ENCODE data around the gene PCSK6. TPM values are rescaled to one million over a fixed set of nuclear protein-coding genes. Genes with fewer than 3 reads are reported as not detected.

Gene PCSK6
- total and polyA plus RNA-seq, 2 donors from 2014 or later = 3.8 to 7.3 TPM

DNA sequence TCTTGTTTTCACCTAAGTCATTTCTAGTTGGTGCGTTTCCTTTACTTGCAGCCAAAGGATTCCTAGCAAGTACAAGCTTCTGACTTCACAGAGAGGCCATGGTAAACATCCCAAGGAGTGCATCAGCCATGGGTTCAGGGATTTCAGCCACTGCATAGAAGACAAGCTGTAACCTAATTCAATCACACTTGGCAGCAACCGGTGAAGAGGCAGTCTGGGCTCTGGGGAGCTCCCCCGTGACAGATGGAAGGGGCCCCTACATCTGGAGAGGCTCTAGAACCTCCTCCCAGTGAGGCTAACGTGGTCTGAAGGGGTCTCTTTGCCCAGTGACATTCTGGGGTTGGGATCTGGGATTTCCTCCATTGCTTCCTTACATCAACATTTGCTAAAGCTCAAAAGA, 186.1 kb downstream of the PCSK6 start:
- DNase-seq (peak in 1 of 5 donors; percentile 23), FAIRE-seq (no peak)
- TF ChIP-seq CTCF (IDR thresholded peaks at IDR 0.05; ENCODE audit: borderline replicate concordance, extremely low read depth, insufficient read depth) = no peak
- intact Hi-C loops (cut with DNase I) = loop anchor here (10.0 kb wide), 1 partner anchor 61 kb away; no protein-coding TSS in a partner anchor
- no peak overlapping the region for H3K4me3 ChIP-seq (ENCODE audit: low read length in 3 of 3)
- no peaks in the 10 kb centered on the region for H3K9me3 ChIP-seq (ENCODE audit: control insufficient read depth in 2 of 3, insufficient read depth in 1 of 3, low read length in 3 of 3)
- no peak overlapping the region for H3K9ac ChIP-seq (ENCODE audit: low read length in 3 of 3)
- no peaks in the 10 kb centered on the region for H3K27me3 ChIP-seq (ENCODE audit: control insufficient read depth, insufficient read depth, low read length)
- no peaks in the 10 kb centered on the region for H3K36me3 ChIP-seq (ENCODE audit: control insufficient read depth in 2 of 3, insufficient read depth in 3 of 3, low read length in 3 of 3)
- H3K4me1 ChIP-seq (ENCODE audit: control insufficient read depth in 2 of 3, insufficient read depth in 2 of 3, low read depth in 1 of 3, low read length in 3 of 3) = no peaks in the 10 kb centered on the region
- H3K27ac ChIP-seq (ENCODE audit: low read depth in 2 of 2, low read length in 2 of 2) = no peak overlapping the region

- intact Hi-C loops (cut with DNase I) = no loop called here
- peak overlapping the region in 2 of 3 donors; percentile 95 to 98 for H3K4me3 ChIP-seq (ENCODE audit: low read length in 3 of 3)
Observed at GRCh38 chr15:101296418-101297405, 192.8 kb downstream of the PCSK6 start.

DNA sequence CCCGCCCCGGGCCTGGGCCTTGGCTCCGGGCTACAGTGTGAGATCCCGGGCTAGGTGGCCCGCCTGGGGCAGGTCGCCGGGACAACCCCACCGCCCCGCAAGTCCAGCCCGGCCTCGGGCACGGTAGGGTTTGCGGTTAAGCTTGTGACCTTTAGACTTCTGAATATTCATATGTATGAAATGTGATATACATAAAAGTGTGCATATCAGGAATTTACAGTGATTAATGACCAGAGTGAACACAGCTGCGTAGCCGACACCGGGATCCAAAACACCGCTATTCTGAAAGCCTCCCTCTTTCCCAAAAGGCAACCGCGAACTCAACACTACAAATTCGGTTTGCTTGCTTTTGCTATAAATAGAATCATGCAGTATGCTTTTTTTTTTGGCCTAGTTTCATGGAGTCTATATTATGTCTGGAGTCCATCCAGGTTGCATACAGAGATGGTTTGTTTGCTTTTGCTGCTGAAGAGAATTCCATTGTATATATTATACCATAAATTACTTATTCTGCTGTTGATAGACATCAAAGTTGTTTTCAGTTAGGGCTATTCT, 193.8 kb downstream of the PCSK6 start:
- H3K4me1 ChIP-seq (ENCODE audit: control insufficient read depth in 2 of 3, insufficient read depth in 2 of 3, low read depth in 1 of 3, low read length in 3 of 3) = peaks cover 4 to 12% (median 8%) of the 10 kb centered on the region in 3 donors
- H3K4me3 ChIP-seq (ENCODE audit: low read length in 3 of 3) = peak overlapping the region; percentile 95 to 98 (median 96)
- H3K27me3 ChIP-seq (ENCODE audit: control insufficient read depth, insufficient read depth, low read length) = no peaks in the 10 kb centered on the region
- intact Hi-C loops (cut with DNase I) = no loop called here
- no peak for TF ChIP-seq CTCF (IDR thresholded peaks at IDR 0.05; ENCODE audit: borderline replicate concordance, extremely low read depth, insufficient read depth)
- FAIRE-seq (no peak), DNase-seq (peak in 2 of 5 donors; percentile 60 to 72)
- no peaks in the 10 kb centered on the region for H3K9me3 ChIP-seq (ENCODE audit: control insufficient read depth in 2 of 3, insufficient read depth in 1 of 3, low read length in 3 of 3)
- H3K36me3 ChIP-seq (ENCODE audit: control insufficient read depth in 2 of 3, insufficient read depth in 3 of 3, low read length in 3 of 3) = no peaks in the 10 kb centered on the region
- peak overlapping the region; percentile 74 to 92 (median 75) for H3K9ac ChIP-seq (ENCODE audit: low read length in 3 of 3)
- H3K27ac ChIP-seq (ENCODE audit: low read depth in 2 of 2, low read length in 2 of 2) = peak overlapping the region; percentile 6 to 85

More at GRCh38 chr15:101296418-101297405, 192.8 kb downstream of the PCSK6 start:
- Histone ChIP-seq H3K27ac (ENCODE audit: low read depth in 2 of 2, low read length in 2 of 2) (no peak overlapping the region), H3K9ac (ENCODE audit: low read length in 3 of 3) (no peak overlapping the region), H3K4me1 (ENCODE audit: control insufficient read depth in 2 of 3, insufficient read depth in 2 of 3, low read depth in 1 of 3, low read length in 3 of 3) (peaks cover 4 to 12% (median 8%) of the 10 kb centered on the region in 3 donors), H3K27me3 (ENCODE audit: control insufficient read depth, insufficient read depth, low read length) (no peaks in the 10 kb centered on the region), H3K36me3 (ENCODE audit: control insufficient read depth in 2 of 3, insufficient read depth in 3 of 3, low read length in 3 of 3) (no peaks in the 10 kb centered on the region), H3K9me3 (ENCODE audit: control insufficient read depth in 2 of 3, insufficient read depth in 1 of 3, low read length in 3 of 3) (no peaks in the 10 kb centered on the region)
- DNase-seq (peak in 1 of 5 donors; percentile 30), FAIRE-seq (no peak)
- TF ChIP-seq CTCF (IDR thresholded peaks at IDR 0.05; ENCODE audit: borderline replicate concordance, extremely low read depth, insufficient read depth) = no peak
